ENCODE results near the gene SDK1.
"Not testable (repeated sequence)": the region's sequence is repeated elsewhere in the genome, so short reads cannot be mapped to it uniquely, and the experiment has no call there.

The SDK1 gene

GRCh38 chr7:4073750-4074149, 772.7 kb downstream of the SDK1 start:
- no peak for DNase-seq (ENCODE audit: low spot score)

- no peak for DNase-seq (ENCODE audit: low spot score)
These were observed 773.4 kb downstream of the SDK1 start for GRCh38 chr7:4074407-4074806.

GRCh38 chr7:4074994-4075393, 773.9 kb downstream of the SDK1 start:
- DNase-seq (ENCODE audit: low spot score) = no peak

DNA sequence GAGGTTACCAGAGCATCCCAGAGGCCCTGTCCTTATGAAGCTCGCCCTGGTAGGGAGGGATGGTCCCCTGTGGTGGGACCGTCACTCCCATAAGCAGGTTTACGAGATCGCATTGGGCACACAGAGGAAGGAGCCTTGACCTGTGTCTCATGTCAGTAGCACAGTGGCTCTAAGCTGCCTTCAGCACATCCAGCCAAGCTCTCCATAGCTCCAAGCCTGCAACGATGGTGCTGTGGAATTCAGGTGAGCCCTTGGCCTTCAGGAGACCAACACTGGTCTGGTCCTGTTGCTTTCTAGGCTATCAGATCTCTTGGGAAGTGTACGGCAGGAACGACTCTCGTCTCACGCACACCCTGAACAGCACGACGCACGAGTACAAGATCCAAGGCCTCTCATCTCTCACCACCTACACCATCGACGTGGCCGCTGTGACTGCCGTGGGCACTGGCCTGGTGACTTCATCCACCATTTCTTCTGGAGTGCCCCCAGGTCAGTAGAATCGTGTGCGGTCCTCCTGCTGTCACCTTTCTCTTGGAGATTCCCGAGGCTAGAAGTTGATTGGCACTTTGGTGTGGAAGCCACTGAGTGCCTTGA, 775.7 kb downstream of the SDK1 start:
- no peak for DNase-seq (ENCODE audit: low spot score)

- DNase-seq (ENCODE audit: low spot score) = no peak
These were observed 776.9 kb downstream of the SDK1 start for GRCh38 chr7:4077980-4078379.

- no peak for DNase-seq (ENCODE audit: low spot score)
These were observed 777.5 kb downstream of the SDK1 start for GRCh38 chr7:4078580-4078979.

DNA sequence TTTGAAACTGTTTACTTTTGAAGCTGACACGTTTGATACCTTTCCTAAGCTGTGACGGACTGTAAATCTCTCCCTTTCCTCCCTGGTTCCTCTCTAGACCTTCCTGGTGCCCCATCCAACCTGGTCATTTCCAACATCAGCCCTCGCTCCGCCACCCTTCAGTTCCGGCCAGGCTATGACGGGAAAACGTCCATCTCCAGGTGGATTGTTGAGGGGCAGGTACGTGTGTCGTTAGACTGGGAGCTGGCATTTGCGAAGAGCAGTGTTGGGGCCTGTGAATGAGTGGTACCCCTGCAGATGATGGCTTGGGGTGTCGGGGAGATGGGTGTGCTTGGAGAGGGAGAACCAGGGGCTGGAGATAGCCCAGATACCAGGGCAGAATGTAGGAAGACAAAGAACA, 778.3 kb downstream of the SDK1 start:
- no peak for DNase-seq (ENCODE audit: low spot score)

DNA sequence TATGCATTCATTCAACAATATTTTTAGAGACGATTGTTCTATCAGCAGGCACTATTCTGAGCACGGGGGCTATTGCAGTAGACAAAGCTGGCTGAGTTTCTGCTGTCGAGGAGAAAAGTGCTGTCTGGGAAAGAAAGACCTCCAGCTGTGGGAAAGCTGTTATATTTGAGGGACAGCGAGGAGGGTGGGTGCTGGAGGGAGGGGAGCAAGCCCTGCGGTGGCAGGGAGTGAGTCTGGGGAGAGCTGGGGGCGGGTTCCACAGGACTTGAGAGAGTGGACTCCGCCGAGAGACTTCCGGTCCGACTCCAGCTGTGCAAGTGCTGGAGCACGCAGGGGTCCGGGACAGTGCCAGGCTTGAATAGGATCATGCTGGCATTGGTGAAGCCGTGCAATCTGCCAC, 778.9 kb downstream of the SDK1 start:
- no peak for DNase-seq (ENCODE audit: low spot score)

DNA sequence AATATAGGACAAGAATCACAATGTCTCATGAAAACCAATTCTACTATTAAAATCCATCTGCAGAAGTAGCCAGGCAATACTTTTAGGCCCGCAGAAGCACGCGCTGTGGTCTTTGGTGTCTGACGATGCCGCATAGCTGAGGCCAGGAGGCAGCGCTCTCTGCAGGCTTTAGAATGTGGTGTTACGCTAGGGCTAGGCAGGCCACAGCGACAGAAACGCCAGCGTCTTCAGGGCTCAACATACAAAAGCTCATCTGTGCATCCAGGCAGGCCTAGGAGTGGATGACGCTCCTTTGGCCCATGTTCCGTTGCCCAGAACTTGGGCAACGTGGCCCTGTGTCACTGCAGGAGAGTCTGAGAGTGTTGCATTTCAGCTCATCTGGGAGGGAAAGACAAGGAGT, 779.9 kb downstream of the SDK1 start:
- no peak for DNase-seq (ENCODE audit: low spot score)

GRCh38 chr7:4083513-4083912, 782.5 kb downstream of the SDK1 start:
- DNase-seq (ENCODE audit: low spot score) = no peak

DNA sequence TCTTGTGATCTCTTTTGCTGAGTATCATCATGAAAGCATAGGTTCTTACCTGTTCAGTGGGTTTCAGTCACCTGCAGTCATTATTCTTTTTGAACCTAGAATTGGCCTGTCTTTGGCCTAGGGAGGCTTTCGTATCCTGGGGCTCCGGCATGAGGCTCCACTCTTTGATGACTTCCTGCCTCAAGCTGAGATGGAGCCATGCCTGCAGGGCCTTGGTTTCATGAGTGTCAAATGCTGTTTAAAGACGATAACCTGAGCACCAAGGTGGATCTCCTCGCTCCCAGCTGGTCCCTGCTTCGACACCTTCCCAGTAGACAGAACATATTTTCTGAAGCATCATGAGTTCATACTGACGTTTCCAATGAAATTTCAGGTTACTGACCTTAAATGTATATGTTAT, 783.2 kb downstream of the SDK1 start:
- DNase-seq (ENCODE audit: low spot score) = no peak

DNA sequence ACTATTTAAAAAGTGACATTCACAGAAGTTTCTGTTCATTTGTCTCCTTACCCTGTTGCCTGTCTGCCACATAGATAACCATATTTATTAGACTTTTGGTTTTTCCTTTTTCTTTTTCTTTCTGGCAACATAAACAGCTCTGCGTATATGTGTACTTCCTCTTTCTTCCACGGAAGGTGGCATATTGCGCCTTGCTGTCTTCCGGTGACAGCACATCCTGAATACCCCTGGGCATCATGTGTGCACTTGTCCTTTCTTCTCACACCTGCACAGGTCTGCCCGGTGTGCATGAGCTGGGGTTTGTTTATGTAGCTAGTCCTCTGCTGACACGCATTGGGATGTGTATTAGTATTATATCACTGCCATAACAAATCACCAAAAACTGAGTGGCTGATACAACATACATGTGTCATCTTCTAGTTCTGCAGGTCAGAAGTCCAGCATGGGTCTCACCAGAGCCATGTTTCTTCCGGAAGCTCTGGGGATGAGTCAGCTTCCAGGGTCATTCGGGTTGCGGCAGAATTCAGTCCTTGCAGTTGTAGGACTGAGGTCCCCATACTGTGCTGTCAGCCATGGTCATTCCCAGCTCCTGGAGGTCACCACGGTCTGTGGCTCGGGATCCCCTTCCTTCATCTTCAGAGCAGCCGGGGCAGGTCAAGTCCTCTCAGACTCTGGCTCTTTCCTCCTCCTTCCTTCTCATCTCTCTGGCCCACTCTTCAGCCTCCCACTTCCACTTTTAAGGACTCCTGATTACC, 785.1 kb downstream of the SDK1 start:
- no peak for DNase-seq (ENCODE audit: low spot score)

DNA sequence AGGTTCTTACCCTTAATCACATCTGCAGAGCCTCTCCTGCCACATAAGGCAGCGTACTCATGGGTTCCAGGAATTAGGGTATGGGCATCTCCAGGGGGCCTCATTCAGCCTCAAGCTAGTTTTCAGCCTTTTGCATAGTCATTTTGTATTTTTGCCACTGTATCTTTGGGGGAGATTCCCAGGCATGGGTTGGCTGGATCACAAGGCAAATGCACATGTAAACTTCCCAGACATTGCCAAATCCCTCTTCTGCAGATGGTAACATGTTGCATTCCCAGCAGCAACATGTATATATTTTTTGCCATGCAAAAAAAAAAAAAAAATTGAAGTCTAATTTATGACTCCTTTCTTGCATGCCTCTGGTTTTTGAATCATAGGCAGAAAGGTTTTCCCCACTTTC, 785.7 kb downstream of the SDK1 start:
- no peak for DNase-seq (ENCODE audit: low spot score)

DNA sequence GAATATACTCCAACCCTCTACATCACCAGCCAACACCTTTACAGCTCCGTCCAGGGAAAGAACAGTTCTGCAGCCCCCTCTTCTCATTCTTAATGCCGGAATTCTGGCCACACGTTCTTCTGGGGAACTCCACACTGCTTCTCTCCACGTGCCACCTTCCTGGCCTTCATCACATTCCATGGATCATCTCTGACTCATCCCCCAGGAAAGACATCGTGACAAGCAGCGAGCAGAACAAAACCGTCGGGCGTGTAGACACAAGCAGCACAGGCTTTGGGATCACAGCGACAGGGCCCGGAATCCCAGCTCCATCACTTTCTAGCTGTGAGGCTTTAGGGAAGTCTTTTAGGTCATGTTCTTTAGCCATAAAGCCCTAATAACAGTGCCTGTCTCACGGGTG, 790.7 kb downstream of the SDK1 start:
- no peak for DNase-seq (ENCODE audit: low spot score)

GRCh38 chr7:4093035-4093434, 792.0 kb downstream of the SDK1 start:
- DNase-seq (ENCODE audit: low spot score) = no peak

DNA sequence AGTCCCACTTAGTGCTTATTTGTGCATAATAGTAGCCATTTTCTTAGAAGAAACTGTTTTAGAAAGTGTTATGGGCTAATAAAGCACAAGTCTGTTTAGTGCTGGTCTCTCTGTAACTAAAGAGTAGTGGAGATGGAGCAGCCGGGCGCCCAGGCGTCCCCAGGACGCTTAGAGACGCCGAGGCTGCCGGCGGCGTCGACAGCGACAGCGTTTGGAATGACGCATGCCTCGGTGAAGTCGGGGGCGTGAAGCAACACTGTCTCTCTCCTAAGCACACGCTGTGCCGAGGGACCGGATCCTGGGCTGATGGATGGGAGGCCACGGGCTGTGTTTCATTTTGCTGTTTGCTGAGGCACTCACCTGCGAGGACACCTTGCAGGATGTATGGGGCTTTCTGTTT, 792.4 kb downstream of the SDK1 start:
- no peak for DNase-seq (ENCODE audit: low spot score)

- DNase-seq (ENCODE audit: low spot score) = not testable (repeated sequence)
These were observed 793.1 kb downstream of the SDK1 start for GRCh38 chr7:4094158-4094557.

GRCh38 chr7:4097001-4097609, 796.1 kb downstream of the SDK1 start:
- DNase-seq (ENCODE audit: low spot score) = no peak

DNA sequence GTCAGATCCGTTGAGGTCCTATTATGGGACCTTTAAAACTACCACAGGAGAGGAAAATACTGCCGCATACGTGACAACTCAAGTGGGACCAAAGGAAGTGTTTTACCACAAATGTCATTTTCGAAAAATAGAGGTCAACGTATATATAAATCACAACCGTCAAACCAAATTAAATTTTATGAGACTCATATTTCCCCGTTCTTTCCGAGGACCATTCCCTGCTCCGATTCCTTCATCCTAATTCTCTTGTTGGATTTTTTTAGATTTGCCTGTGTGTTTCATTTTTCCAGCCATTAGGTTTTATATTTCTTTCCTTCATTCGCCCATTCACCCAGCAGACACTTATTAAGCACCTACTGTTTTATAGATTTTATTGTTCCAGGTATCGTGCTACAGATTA, 797.1 kb downstream of the SDK1 start:
- no peak for DNase-seq (ENCODE audit: low spot score)

DNA sequence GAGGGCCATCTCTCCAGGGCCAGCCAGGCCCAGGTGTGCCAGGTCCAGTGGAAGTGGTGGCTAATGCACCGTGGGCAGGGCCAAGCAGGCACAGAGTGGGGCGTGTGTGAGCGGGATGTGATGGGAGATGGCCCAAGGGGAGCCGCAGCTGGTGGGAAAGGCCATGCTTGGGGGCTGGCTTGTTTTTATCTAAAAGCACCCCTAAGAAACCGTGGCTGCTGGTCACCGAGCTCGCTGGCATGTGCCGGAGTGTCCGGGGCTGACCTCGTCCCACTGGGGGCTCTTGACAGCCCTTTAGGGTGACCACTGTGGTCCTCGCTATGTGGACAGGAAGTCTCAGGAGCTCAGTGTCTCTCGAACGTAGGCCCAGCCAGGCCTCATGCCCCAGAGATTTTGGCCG, 798.6 kb downstream of the SDK1 start:
- DNase-seq (ENCODE audit: low spot score) = no peak

DNA sequence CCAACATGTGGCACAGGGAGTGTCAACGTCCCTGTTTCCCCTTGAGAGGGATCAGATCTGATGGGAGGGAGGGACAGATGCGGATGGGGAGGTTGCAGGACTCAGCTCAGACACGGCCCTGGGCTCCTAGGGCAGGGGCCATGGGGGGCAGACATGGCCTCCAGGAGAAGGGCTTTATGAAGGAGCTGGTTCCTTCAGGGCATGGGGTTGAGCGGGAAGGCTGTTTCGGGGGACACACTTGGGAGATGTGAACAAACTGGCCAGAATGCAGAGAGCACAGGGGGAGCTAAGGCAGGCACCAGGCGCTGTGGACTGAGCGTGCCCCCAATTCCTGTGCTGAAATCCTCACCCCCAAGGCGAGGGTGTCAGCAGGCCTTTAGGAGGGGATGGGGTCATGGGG, 799.1 kb downstream of the SDK1 start:
- DNase-seq (ENCODE audit: low spot score) = no peak

DNA sequence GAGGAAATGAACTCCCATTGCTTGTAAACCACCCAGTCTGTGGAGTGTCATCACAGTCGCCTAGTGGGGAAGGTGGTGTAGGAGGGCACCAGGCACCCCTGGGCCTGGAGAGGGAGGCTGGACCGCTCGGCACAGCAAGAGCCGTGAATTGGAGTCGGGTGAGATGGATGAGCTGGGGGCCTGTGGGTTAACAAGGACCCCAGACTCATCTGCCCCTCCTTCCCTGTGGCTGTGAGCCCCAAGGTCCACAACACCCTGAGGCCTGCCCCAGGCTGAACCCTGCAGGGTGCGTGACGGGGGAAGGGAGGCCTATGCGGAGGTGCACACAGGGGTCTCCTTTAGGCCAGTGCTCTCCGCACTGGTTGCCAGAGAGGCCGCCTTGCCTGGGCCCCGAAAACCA, 799.6 kb downstream of the SDK1 start:
- DNase-seq (ENCODE audit: low spot score) = no peak

DNA sequence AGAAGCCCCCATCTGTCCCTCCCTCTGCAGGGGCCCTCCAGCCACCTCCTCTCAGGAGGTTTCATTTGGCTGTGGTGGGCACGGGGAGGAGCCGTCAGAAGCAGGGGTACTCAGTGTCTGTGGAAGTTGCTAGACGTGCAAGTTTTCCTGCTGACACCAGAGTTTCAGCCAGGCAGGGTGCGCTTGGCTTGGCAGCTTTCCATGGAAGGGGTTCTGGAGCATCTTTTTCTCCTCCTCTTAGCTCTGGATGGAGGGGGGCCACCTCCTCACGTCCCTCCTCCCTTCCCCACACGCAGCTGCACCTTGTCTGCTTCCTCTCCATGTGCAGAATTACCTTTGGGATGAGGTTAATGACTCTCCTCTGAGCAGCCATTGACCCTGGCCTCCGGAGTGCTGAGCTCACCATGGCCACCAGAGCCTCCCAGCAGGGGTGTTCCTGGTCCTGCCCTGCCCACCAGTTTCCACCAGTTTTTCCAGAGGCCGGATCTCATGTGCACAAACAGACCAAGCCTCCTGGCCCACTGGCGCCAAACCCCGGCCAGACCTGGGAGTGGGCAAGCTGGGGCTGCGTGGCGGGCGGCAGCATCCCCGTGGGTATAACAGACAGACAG, 801.3 kb downstream of the SDK1 start:
- no peak for DNase-seq (ENCODE audit: low spot score)

Data from GM03348 (cell line).